T-helper 17 cell (primary cell): ENCODE data around the gene GAPVD1. TPM values are rescaled to one million over a fixed set of nuclear protein-coding genes. Genes with fewer than 3 reads are reported as not detected.

Experiments
- ATAC-seq: fragments of 150-1000 bp; cut with Tn5 transposase; 2 replicates; pipeline ENCODE4 v1.10.0; 2021; ENCODE audit warnings: mild to moderate bottlenecking, moderate library complexity
- DNase-seq, 3 donors: peaks; one replicate each; pipeline versions ENCODE4 v3.0.0 to v3.0.0-alpha.2; 2020 to 2021
- H3K9me3 ChIP-seq: one replicate; pipeline ENCODE4 v1.7.0; 2013; ENCODE audit warnings: low read length, mild to moderate bottlenecking; ENCODE audit not compliant: control insufficient read depth, poor library complexity, severe bottlenecking
- H3K27ac Mint-ChIP-seq: one replicate; pipeline ENCODE4 v1.8.0; 2022; ENCODE audit warnings: mild to moderate bottlenecking, moderate library complexity, mixed read lengths
- H3K27me3 Mint-ChIP-seq: one replicate; pipeline ENCODE4 v1.8.0; 2022; ENCODE audit warnings: mixed read lengths
- H3K36me3 Mint-ChIP-seq: one replicate; pipeline ENCODE4 v1.8.0; 2022; ENCODE audit warnings: low read depth, mixed read lengths
- H3K4me1 Mint-ChIP-seq: one replicate; pipeline ENCODE4 v1.8.0; 2022; ENCODE audit warnings: mild to moderate bottlenecking, mixed read lengths
- H3K4me3 Mint-ChIP-seq: one replicate; pipeline ENCODE4 v1.8.0; 2022; ENCODE audit warnings: mild to moderate bottlenecking, moderate library complexity, mixed read lengths
- total RNA-seq, 4 donors: library from RNA in 2 of 4; stranded (reverse) in 2 of 4; gene quantifications; one replicate each; pipeline ENCODE4 v1.2.3 and lab custom pipeline; 2022 to 2026

GAPVD1 gene
- total RNA-seq, 2 donors from 2014 or later: 67.1 to 76.4 TPM

DNA sequence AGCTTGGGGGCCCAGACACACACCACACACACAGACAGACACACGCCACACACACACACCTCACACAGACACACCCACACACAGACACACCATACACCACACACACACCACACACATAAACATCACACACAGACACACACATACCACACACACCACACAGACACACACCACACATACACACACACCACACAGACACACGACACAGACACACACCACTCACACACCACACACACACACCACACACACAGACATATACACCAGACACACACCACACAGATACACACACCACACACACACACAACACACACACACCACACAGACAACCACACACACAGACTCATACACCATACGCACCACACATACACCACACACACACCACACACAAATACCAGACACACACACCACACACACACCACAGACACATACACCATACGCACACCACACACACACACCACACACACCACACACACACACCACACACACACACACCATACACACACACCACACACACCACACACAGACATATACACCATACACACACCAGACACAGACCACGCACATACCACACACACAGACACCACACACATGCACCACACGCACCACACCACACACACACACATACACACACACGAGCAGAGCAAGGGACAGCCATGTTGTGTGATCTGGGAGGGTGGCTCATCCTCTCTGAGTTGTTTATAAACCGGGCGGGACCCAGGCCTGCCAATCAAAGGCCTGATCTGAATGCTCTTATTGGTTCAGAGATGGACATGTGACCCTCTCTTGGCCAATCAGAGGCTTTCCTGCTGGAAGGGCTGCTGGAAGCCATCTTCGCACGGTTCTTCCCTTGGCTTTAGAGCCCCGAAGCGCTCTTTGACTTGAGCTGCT, 148.3 kb downstream of the GAPVD1 start:
- no peaks in the 10 kb centered on the region for H3K9me3 ChIP-seq
- H3K36me3 Mint-ChIP-seq: peaks cover 7% of the 10 kb centered on the region
- DNase-seq (peak in 1 of 3 donors; percentile 19), ATAC-seq (peak; percentile 79)
- peak overlapping the region; percentile 35 for H3K27ac Mint-ChIP-seq
- H3K27me3 Mint-ChIP-seq: peaks cover 49% of the 10 kb centered on the region
- H3K4me1 Mint-ChIP-seq: peaks cover 16% of the 10 kb centered on the region
- H3K4me3 Mint-ChIP-seq: peak overlapping the region; percentile 78

DNA sequence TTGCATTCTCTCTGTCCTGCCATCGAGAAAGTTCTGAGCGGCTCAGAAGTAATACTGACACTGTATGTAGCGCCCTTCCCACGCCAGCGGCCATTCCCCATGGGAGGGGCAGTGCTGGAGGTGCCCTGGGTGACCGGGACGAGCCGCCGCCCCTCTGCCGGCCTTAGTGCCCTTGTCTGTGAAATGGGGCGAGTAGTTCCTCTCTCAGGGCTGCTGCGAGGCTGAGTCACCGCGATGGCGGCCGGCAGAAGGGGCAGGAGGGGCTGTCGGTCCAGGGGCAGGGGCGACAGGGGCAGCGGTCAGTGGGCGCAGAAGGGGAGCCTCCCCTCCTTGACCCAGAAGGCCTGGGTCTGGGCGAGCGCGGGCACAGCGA, 148.9 kb downstream of the GAPVD1 start:
- no peak for DNase-seq
- H3K9me3 ChIP-seq: no peaks in the 10 kb centered on the region
- Mint-ChIP-seq H3K36me3 (peaks cover 7% of the 10 kb centered on the region), H3K4me1 (peaks cover 16% of the 10 kb centered on the region), H3K27ac (peak overlapping the region; percentile 35), H3K27me3 (peaks cover 48% of the 10 kb centered on the region), H3K4me3 (peak overlapping the region; percentile 78)
- ATAC-seq: no peak

GRCh38 chr9:125411171-125411756, 149.6 kb downstream of the GAPVD1 start:
- H3K27ac Mint-ChIP-seq: no peak overlapping the region
- H3K4me1 Mint-ChIP-seq: peaks cover 16% of the 10 kb centered on the region
- peaks cover 7% of the 10 kb centered on the region for H3K36me3 Mint-ChIP-seq
- H3K27me3 Mint-ChIP-seq: peaks cover 43% of the 10 kb centered on the region
- DNase-seq (no peak), ATAC-seq (no peak)
- H3K4me3 Mint-ChIP-seq: peak overlapping the region; percentile 42
- no peaks in the 10 kb centered on the region for H3K9me3 ChIP-seq

- peaks cover 15% of the 10 kb centered on the region for H3K4me1 Mint-ChIP-seq
- ATAC-seq (no peak), DNase-seq (no peak)
- peaks cover 40% of the 10 kb centered on the region for H3K27me3 Mint-ChIP-seq
- no peak overlapping the region for H3K4me3 Mint-ChIP-seq
- H3K9me3 ChIP-seq: no peaks in the 10 kb centered on the region
- H3K27ac Mint-ChIP-seq: no peak overlapping the region
- peaks cover 7% of the 10 kb centered on the region for H3K36me3 Mint-ChIP-seq
These were observed 150.5 kb downstream of the GAPVD1 start for GRCh38 chr9:125412166-125412565.

DNA sequence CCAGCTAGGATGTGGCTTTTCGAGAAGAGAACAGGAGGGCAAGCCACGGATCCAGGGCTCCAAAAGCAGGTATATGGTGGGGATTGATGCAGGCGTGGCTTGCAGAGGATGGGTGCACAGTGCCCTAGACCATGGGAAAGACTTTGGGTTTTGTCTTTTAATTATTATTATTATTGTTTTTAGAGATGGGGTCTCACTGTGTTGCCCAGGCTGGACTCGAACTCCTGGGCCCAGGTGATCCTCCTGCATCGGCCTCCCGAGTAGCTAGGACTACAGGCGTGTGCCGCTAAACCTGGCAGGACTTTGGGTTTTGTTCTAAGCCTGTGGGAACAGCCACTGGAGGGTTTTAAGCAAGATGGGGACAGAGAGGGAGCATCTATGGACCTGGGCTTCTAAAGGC, 152.0 kb downstream of the GAPVD1 start:
- Mint-ChIP-seq H3K4me1 (peaks cover 10% of the 10 kb centered on the region), H3K4me3 (no peak overlapping the region), H3K27ac (no peak overlapping the region), H3K36me3 (peaks cover 7% of the 10 kb centered on the region), H3K27me3 (peaks cover 34% of the 10 kb centered on the region)
- DNase-seq: no peak
- no peaks in the 10 kb centered on the region for H3K9me3 ChIP-seq
- ATAC-seq: no peak

DNA sequence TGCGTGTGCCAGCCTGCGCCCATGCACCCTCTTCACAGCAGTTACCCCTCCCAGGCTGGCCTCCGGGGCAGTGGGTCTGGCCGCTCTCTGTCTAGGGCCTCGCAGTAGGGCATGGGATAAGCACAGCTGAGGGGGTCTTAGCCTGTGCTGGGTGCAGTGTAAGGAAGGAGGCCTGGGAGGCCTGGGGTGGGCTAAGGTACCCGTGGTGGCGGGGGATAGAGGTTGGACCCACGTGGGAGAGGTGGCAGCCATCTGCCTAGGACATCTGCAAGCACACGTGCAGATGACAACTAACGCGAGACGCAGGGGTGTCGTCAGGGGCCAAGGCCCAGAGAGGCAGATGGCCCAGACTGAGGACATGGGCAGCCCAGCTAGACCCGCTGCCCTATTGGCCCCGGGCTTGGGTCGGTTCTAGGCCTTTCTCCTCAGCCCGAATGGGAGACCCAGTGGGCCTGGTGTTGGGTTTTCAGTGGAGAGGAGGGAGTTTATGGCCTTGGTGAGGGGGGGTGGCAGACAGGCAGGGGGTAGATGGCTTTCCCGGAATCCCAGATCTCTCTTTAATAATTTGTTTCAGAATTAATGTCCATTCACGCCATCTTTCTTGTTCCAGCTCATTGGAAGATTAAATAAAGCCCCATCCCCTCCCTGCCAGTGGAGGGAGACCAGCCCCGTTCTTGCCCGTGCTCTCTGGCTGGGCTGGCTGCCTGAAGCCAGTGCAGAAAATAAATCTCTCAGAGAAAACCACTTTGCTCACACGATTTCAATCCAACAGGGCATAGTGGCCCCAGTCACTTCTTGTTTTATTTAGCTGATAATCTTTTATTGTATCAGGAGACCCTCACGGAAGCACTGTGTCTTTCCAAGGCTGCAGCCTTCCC, 154.2 kb downstream of the GAPVD1 start:
- Mint-ChIP-seq H3K4me1 (no peaks in the 10 kb centered on the region), H3K27me3 (peaks cover 18% of the 10 kb centered on the region), H3K27ac (no peak overlapping the region), H3K36me3 (no peaks in the 10 kb centered on the region), H3K4me3 (no peak overlapping the region)
- ATAC-seq (no peak), DNase-seq (no peak)
- no peaks in the 10 kb centered on the region for H3K9me3 ChIP-seq

GRCh38 chr9:125416517-125416916, 154.9 kb downstream of the GAPVD1 start:
- no peaks in the 10 kb centered on the region for H3K4me1 Mint-ChIP-seq
- H3K36me3 Mint-ChIP-seq: no peaks in the 10 kb centered on the region
- no peaks in the 10 kb centered on the region for H3K9me3 ChIP-seq
- peaks cover 14% of the 10 kb centered on the region for H3K27me3 Mint-ChIP-seq
- H3K27ac Mint-ChIP-seq: no peak overlapping the region
- H3K4me3 Mint-ChIP-seq: no peak overlapping the region
- ATAC-seq (no peak), DNase-seq (no peak)

Other genes starting within 250 kb of the GAPVD1 start
- 10 to 100 TPM in 1 of 2 donors, 1 to 10 TPM in 1; 7.2 to 10.5 TPM for gene SCAI, start 118.3 kb upstream of the GAPVD1 start, total RNA-seq
- gene PPP6C, start 72.0 kb upstream of the GAPVD1 start, total RNA-seq: 10 to 100 TPM; 34.3 to 34.6 TPM
- 10 to 100 TPM in 1 of 2 donors, 1 to 10 TPM in 1; 9.8 to 13.0 TPM for gene RABEPK, start 61.3 kb upstream of the GAPVD1 start, total RNA-seq
- gene HSPA5, start 20.5 kb upstream of the GAPVD1 start, total RNA-seq: 100 to 1,000 TPM; 224 to 229 TPM